B cell (primary cell): ENCODE data around the gene ABCA2. TPM values are rescaled to one million over a fixed set of nuclear protein-coding genes. Genes with fewer than 3 reads are reported as not detected.

Source experiments
- ATAC-seq: fragments of 200-7000 bp; cut with Tn5 transposase; one replicate; pipeline ENCODE4 v1.10.0; 2021; ENCODE audit warnings: low read depth, mild to moderate bottlenecking, moderate number of reproducible peaks, moderate library complexity
- CTCF ChIA-PET: fragments of 350-600 bp; sonication (Branson Sonifier 250); formaldehyde crosslinking; loops from one replicate; lab custom pipeline; 2021; ENCODE audit warnings: antibody characterized with exemption, inconsistent platforms; lab: Charles Lee
- POLR2A ChIA-PET: fragments of 350-600 bp; sonication (Branson Sonifier 250); formaldehyde crosslinking; loops from one replicate; lab custom pipeline; 2021; ENCODE audit warnings: antibody characterized with exemption; lab: Charles Lee
- DNase-seq: peaks from one replicate; pipeline ENCODE4 v3.0.0; 2013
- H2AFZ ChIP-seq: 2 replicates; pipeline ENCODE4 v1.6.1; 2012; ENCODE audit warnings: mild to moderate bottlenecking, low read depth, low read length; ENCODE audit not compliant: insufficient read depth, poor library complexity, severe bottlenecking
- H3K27ac ChIP-seq, 2 donors: 1 replicate in 1 of 2; 2 replicates in 1 of 2; pipeline ENCODE4 v1.5.1; 2012 to 2013; ENCODE audit warnings: low read length in 2 of 2, mild to moderate bottlenecking in 2 of 2, moderate library complexity in 1 of 2
- H3K27me3 ChIP-seq, 4 experiments: fragments of 200-600 bp in 1 of 4; sonication (generic) in 1 of 4; replicated peaks in 1 of 4; 1 replicate in 2 of 4; 2 replicates in 2 of 4; pipeline versions ENCODE4 v1.6.1 to v1.7.0; 2013 to 2016; ENCODE audit warnings: low read length in 3 of 4, mild to moderate bottlenecking in 2 of 4, mixed read lengths in 1 of 4, moderate library complexity in 1 of 4; ENCODE audit not compliant: insufficient read depth in 4 of 4, control insufficient read depth in 3 of 4; ENCODE audit errors: control extremely low read depth in 1 of 4
- H3K36me3 ChIP-seq, 2 experiments: replicated peaks in 1 of 2; 1 replicate in 1 of 2; 2 replicates in 1 of 2; pipeline versions ENCODE4 v1.6.1 to v1.7.1; 2013; ENCODE audit warnings: low read length in 1 of 2; ENCODE audit not compliant: insufficient read depth in 2 of 2, control insufficient read depth in 1 of 2; ENCODE audit errors: control extremely low read depth in 1 of 2, extremely low read depth in 1 of 2
- H3K4me1 ChIP-seq, 2 donors: fragments of 200-600 bp in 1 of 2; sonication (generic) in 1 of 2; 1 replicate in 1 of 2; 2 replicates in 1 of 2; pipeline versions ENCODE4 v1.5.1 to v1.6.1; 2013 to 2017; ENCODE audit warnings: low read length in 2 of 2; ENCODE audit not compliant: control insufficient read depth in 2 of 2, insufficient read depth in 2 of 2
- H3K4me2 ChIP-seq: replicated peaks from 2 replicates; pipeline ENCODE3; 2012; ENCODE audit warnings: mild to moderate bottlenecking, low read depth, low read length; ENCODE audit not compliant: poor library complexity, severe bottlenecking
- H3K4me3 ChIP-seq, 5 experiments: fragments of 200-600 bp in 1 of 5; sonication (generic) in 1 of 5; 1 replicate in 3 of 5; 2 replicates in 2 of 5; pipeline versions ENCODE4 v1.5.1 to v1.7.0; 2011 to 2016; ENCODE audit warnings: low read length in 4 of 5, mild to moderate bottlenecking in 4 of 5, low read depth in 2 of 5, control low read depth in 1 of 5, moderate library complexity in 1 of 5; ENCODE audit not compliant: insufficient read depth in 1 of 5; ENCODE audit errors: control extremely low read depth in 1 of 5, extremely low read depth in 1 of 5
- H3K79me2 ChIP-seq: fragments of 200-600 bp; sonication (generic); one replicate; pipeline ENCODE4 v1.6.0; 2016; ENCODE audit warnings: low read length; ENCODE audit not compliant: control insufficient read depth, insufficient read depth
- H3K9ac ChIP-seq: fragments of 200-600 bp; sonication (generic); 2 replicates; pipeline ENCODE4 v1.6.1; 2017; ENCODE audit warnings: mild to moderate bottlenecking, low read length, moderate library complexity
- H3K9me3 ChIP-seq, 3 donors: one replicate each; pipeline versions ENCODE4 v1.6.1 to v1.7.1; 2013; ENCODE audit warnings: low read length in 2 of 3; ENCODE audit not compliant: control insufficient read depth in 2 of 3, insufficient read depth in 1 of 3; ENCODE audit errors: control extremely low read depth in 1 of 3
- H4K20me1 ChIP-seq: 2 replicates; pipeline ENCODE4 v1.6.0; 2012; ENCODE audit warnings: mild to moderate bottlenecking, low read length; ENCODE audit not compliant: insufficient read depth, control insufficient read depth, poor library complexity, severe bottlenecking
- H3K27ac Mint-ChIP-seq: one replicate; pipeline ENCODE4 v1.8.0; 2021; ENCODE audit warnings: mixed read lengths
- H3K27me3 Mint-ChIP-seq: one replicate; pipeline ENCODE4 v1.8.0; 2021; ENCODE audit warnings: mixed read lengths
- H3K4me1 Mint-ChIP-seq: one replicate; pipeline ENCODE4 v1.8.0; 2021; ENCODE audit warnings: mixed read lengths
- H3K4me3 Mint-ChIP-seq: one replicate; pipeline ENCODE4 v1.8.0; 2021; ENCODE audit warnings: mixed read lengths
- H3K9me3 Mint-ChIP-seq: one replicate; pipeline ENCODE4 v1.8.0; 2022; ENCODE audit warnings: mixed read lengths; ENCODE audit not compliant: insufficient read depth
- EZH2 ChIP-seq: IDR thresholded peaks from 2 replicates; pipeline ENCODE4 v1.6.1; 2012; ENCODE audit warnings: borderline replicate concordance, low read depth, mild to moderate bottlenecking, moderate library complexity, low read length; ENCODE audit not compliant: insufficient read depth, poor library complexity, severe bottlenecking
- WGBS: methylation state at CpG from one replicate; pipeline ENCODE4 v1.1.5; 2013; ENCODE audit warnings: missing lambda C conversion rate; ENCODE audit not compliant: insufficient coverage; 5-methylcytosine and 5-hydroxymethylcytosine counted together
- intact Hi-C: fragments of 100-400 bp; cut with micrococcal nuclease; formaldehyde crosslinking; loops from one replicate; pipeline ENCODE4 v1.10.0; 2022
- polyA plus RNA-seq: library from polyadenylated mRNA; depleted of rRNA; stranded (reverse); fragments of >200 nt; gene quantifications from 2 replicates; pipeline ENCODE4 v1.2.3, GENCODE V29; 2012
- total RNA-seq, 2 donors: library from RNA; stranded (reverse); fragments of 120-200 nt in 1 of 2; gene quantifications; 1 replicate in 1 of 2; 2 replicates in 1 of 2; pipeline versions ENCODE4 v1.2.3 to v1.2.4, GENCODE V29; 2013 to 2022
- TF ChIP-seq, protein P1 (sequence below): fragments of 200-600 bp; IDR thresholded peaks from one replicate; pipeline ENCODE4 v1.8.0; 2022; ENCODE audit warnings: antibody characterized with exemption, mild to moderate bottlenecking

Gene ABCA2
- total and polyA plus RNA-seq, 2 donors (not counting 1 experiment from before 2014, with no cell fraction given) = 30.7 to 61.1 TPM

DNA sequence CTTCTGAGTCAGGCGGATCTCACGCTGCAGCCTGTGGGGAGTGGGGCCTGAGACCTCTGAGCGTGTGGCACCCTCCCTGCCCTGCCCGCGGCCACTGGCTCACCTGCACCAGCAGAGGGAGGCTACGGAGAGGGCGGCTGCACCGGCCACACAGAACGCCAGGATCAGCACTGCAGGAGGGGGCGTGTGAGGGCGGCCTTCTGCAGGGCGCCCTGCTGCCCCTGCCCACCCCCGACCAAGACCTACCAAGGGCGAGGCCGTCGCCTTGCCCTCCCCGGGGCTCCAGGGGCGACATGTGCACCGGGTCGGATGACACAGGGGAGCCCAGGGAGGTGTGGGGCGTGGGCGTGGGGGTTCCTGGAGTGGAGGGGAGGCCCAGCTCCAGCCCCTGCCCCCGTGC is 12.5 kb upstream of the ABCA2 start:
- POLR2A ChIA-PET = no interaction called here
- CTCF ChIA-PET = no interaction called here
- intact Hi-C loops = no loop called here

DNA sequence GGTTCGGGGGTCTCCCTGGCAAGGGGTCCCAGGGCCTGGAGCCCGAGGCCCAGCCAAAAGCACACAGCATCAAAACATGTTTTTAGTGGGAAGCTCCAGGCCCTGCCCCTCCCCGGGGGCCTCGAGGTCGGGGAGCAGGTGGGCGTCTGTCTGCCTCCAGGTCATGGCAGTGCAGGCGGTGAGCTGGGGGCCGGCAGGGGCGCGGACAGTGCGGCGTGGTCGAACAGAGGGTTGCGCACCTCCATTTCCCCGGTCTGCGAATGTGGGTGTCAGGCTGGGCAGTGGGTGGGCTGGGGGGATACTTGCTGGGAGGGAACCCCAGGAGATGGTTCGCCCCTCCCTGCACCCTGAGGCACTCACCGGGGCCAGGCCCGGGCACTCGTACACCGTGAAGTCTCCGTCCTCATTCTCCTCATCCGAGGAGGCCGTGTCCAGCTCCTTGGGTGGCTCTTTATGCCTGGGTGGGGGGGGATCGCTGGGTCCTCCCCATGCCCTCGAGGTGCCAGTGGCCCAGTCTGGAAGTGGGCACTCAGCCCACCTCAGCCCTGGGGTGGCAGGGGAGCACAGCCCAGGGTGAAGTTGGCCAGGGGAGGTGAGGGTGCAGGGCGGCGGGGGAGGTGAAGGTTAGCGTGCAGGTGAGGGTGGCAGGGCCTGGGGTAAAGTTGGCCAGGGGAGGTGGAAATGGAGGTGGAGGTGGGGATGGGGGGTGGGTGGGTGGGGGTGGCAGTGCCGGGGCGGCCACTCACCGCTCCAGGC is 11.8 kb upstream of the ABCA2 start:
- H3K36me3 ChIP-seq = no peaks in the 10 kb centered on the region
- no peaks in the 10 kb centered on the region for H3K79me2 ChIP-seq
- H3K4me3 Mint-ChIP-seq = no peak overlapping the region
- DNase-seq (no peak), ATAC-seq (no peak)
- H3K4me1 ChIP-seq = peaks cover 15 to 19% of the 10 kb centered on the region in 2 donors
- no peak overlapping the region for H3K4me3 ChIP-seq
- H3K27me3 ChIP-seq = peaks cover 0 to 33% (median 16%) of the 10 kb centered on the region in 4 experiments
- H3K9me3 ChIP-seq = peaks cover 0 to 21% (median 0%) of the 10 kb centered on the region in 3 donors
- H2AFZ ChIP-seq = no peak overlapping the region
- H3K27ac Mint-ChIP-seq = no peak overlapping the region
- no peak for TF ChIP-seq EZH2
- TF ChIP-seq, protein P1, sequence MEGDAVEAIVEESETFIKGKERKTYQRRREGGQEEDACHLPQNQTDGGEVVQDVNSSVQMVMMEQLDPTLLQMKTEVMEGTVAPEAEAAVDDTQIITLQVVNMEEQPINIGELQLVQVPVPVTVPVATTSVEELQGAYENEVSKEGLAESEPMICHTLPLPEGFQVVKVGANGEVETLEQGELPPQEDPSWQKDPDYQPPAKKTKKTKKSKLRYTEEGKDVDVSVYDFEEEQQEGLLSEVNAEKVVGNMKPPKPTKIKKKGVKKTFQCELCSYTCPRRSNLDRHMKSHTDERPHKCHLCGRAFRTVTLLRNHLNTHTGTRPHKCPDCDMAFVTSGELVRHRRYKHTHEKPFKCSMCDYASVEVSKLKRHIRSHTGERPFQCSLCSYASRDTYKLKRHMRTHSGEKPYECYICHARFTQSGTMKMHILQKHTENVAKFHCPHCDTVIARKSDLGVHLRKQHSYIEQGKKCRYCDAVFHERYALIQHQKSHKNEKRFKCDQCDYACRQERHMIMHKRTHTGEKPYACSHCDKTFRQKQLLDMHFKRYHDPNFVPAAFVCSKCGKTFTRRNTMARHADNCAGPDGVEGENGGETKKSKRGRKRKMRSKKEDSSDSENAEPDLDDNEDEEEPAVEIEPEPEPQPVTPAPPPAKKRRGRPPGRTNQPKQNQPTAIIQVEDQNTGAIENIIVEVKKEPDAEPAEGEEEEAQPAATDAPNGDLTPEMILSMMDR = no peak
- CTCF ChIA-PET = interaction anchor here (1.3 kb wide), 1 partner anchor 11 kb away, joined by 5 read pairs; no protein-coding TSS in a partner anchor
- intact Hi-C loops = no loop called here
- no peaks in the 10 kb centered on the region for H3K9me3 Mint-ChIP-seq
- 90% methylated on average over 25 of the region's 32 CpGs for WGBS
- POLR2A ChIA-PET = interaction anchor here (0.6 kb wide), 1 partner anchor 228 kb away, joined by 11 read pairs; no protein-coding TSS in a partner anchor
- H3K27ac ChIP-seq = no peak overlapping the region
- H3K9ac ChIP-seq = no peak overlapping the region
- peaks cover 6% of the 10 kb centered on the region for H3K27me3 Mint-ChIP-seq
- no peak overlapping the region for H3K4me2 ChIP-seq
- no peaks in the 10 kb centered on the region for H4K20me1 ChIP-seq
- peaks cover 8% of the 10 kb centered on the region for H3K4me1 Mint-ChIP-seq

More for the DNA sequence above, 12.5 kb upstream of the ABCA2 start:
- H3K4me1 ChIP-seq = peaks cover 14 to 22% of the 10 kb centered on the region in 2 donors
- Mint-ChIP-seq H3K9me3 (no peaks in the 10 kb centered on the region), H3K4me3 (no peak overlapping the region), H3K4me1 (peaks cover 6% of the 10 kb centered on the region), H3K27ac (no peak overlapping the region), H3K27me3 (peaks cover 9% of the 10 kb centered on the region)
- no peaks in the 10 kb centered on the region for H4K20me1 ChIP-seq
- H3K4me3 ChIP-seq = no peak overlapping the region
- H3K79me2 ChIP-seq = no peaks in the 10 kb centered on the region
- no peak overlapping the region for H3K9ac ChIP-seq
- no peak for DNase-seq
- H3K36me3 ChIP-seq = no peaks in the 10 kb centered on the region
- H2AFZ ChIP-seq = no peak overlapping the region
- H3K4me2 ChIP-seq = no peak overlapping the region
- WGBS = 92% methylated on average over 23 of the region's 23 CpGs
- TF ChIP-seq, protein P1 = no peak
- no peak for TF ChIP-seq EZH2
- H3K27ac ChIP-seq = no peak overlapping the region
- H3K9me3 ChIP-seq = peaks cover 0 to 21% (median 0%) of the 10 kb centered on the region in 3 donors
- no peak for ATAC-seq
- peaks cover 0 to 40% (median 20%) of the 10 kb centered on the region in 4 experiments for H3K27me3 ChIP-seq
